Measurements from ENCODE around the gene SPTAN1. TPM values are rescaled to one million over a fixed set of nuclear protein-coding genes. Genes with fewer than 3 reads are reported as not detected.

The SPTAN1 gene
- total RNA-seq, 1 donor from 2014 or later: 687 TPM

GRCh38 chr9:128565578-128565977, 13.2 kb downstream of the SPTAN1 start:
- TF ChIP-seq CTCF (IDR thresholded peaks at IDR 0.05): no peak
- Histone ChIP-seq H3K27ac (peak overlapping the region; percentile 35 to 53), H3K4me1 (peaks cover 0 to 18% of the 10 kb centered on the region in 2 donors), H3K9me3 (no peaks in the 10 kb centered on the region), H3K27me3 (no peaks in the 10 kb centered on the region), H3K4me3 (no peak overlapping the region), H3K36me3 (peaks cover 27 to 44% of the 10 kb centered on the region in 2 donors)
- no peak for DNase-seq (ENCODE audit: low spot score in 2 of 2)
- intact Hi-C loops (cut with DNase I): no loop called here

GRCh38 chr9:128568470-128569078, 16.2 kb downstream of the SPTAN1 start:
- intact Hi-C loops (cut with DNase I): no loop called here
- peaks cover 0 to 11% of the 10 kb centered on the region in 2 donors for H3K4me1 ChIP-seq
- H3K4me3 ChIP-seq: no peak overlapping the region
- no peaks in the 10 kb centered on the region for H3K9me3 ChIP-seq
- peaks cover 36 to 62% of the 10 kb centered on the region in 2 donors for H3K36me3 ChIP-seq
- H3K27ac ChIP-seq: no peak overlapping the region
- no peak for TF ChIP-seq CTCF (IDR thresholded peaks at IDR 0.05)
- no peaks in the 10 kb centered on the region for H3K27me3 ChIP-seq
- no peak for DNase-seq (ENCODE audit: low spot score in 2 of 2)

- H3K4me3 ChIP-seq: no peak overlapping the region
- intact Hi-C loops (cut with DNase I): no loop called here
- peaks cover 8 to 12% of the 10 kb centered on the region in 2 donors for H3K4me1 ChIP-seq
- H3K27me3 ChIP-seq: no peaks in the 10 kb centered on the region
- no peak for DNase-seq (ENCODE audit: low spot score in 2 of 2)
- H3K27ac ChIP-seq: peak overlapping the region; percentile 47 to 54
- no peaks in the 10 kb centered on the region for H3K9me3 ChIP-seq
- TF ChIP-seq CTCF (IDR thresholded peaks at IDR 0.05): no peak
- peaks cover 66 to 84% of the 10 kb centered on the region in 2 donors for H3K36me3 ChIP-seq
Observed at GRCh38 chr9:128575469-128575868, 23.1 kb downstream of the SPTAN1 start.

GRCh38 chr9:128575916-128576315, 23.5 kb downstream of the SPTAN1 start:
- no peaks in the 10 kb centered on the region for H3K9me3 ChIP-seq
- peaks cover 8 to 12% of the 10 kb centered on the region in 2 donors for H3K4me1 ChIP-seq
- no peak for TF ChIP-seq CTCF (IDR thresholded peaks at IDR 0.05)
- H3K27me3 ChIP-seq: no peaks in the 10 kb centered on the region
- H3K27ac ChIP-seq: peak overlapping the region; percentile 47 to 54
- intact Hi-C loops (cut with DNase I): no loop called here
- H3K4me3 ChIP-seq: no peak overlapping the region
- peaks cover 70 to 87% of the 10 kb centered on the region in 2 donors for H3K36me3 ChIP-seq
- no peak for DNase-seq (ENCODE audit: low spot score in 2 of 2)

- Histone ChIP-seq H3K36me3 (peaks cover 81 to 93% of the 10 kb centered on the region in 2 donors), H3K4me1 (peaks cover 8 to 12% of the 10 kb centered on the region in 2 donors), H3K9me3 (no peaks in the 10 kb centered on the region), H3K4me3 (no peak overlapping the region), H3K27ac (no peak overlapping the region), H3K27me3 (no peaks in the 10 kb centered on the region)
- intact Hi-C loops (cut with DNase I): no loop called here
- no peak for TF ChIP-seq CTCF (IDR thresholded peaks at IDR 0.05)
- DNase-seq (ENCODE audit: low spot score in 2 of 2): no peak
Observed at GRCh38 chr9:128577206-128577605, 24.8 kb downstream of the SPTAN1 start.

All from ascending aorta (tissue), 2 donors.